ENCODE measurements around the gene NEDD4L. TPM values are rescaled to one million over a fixed set of nuclear protein-coding genes. Genes with fewer than 3 reads are reported as not detected.

The NEDD4L gene
- total RNA-seq, 1 donor from 2014 or later, result 93.9 TPM

- H3K9me3 Mint-ChIP-seq (ENCODE audit: unreplicated experiment), result no peaks in the 10 kb centered on the region
- DNase-seq (ENCODE audit: low read depth) (no peak), FAIRE-seq (no peak)
- H3K27ac ChIP-seq (ENCODE audit: low read depth, low read length), result no peak overlapping the region
- H3K4me2 ChIP-seq (ENCODE audit: low read length), result no peak overlapping the region
- H3K36me3 Mint-ChIP-seq (ENCODE audit: low read depth, unreplicated experiment), result peaks cover 2% of the 10 kb centered on the region
- H3K27me3 Mint-ChIP-seq (ENCODE audit: low read depth, unreplicated experiment), result no peaks in the 10 kb centered on the region
- H2AFZ ChIP-seq (ENCODE audit: low read depth, low read length), result no peak overlapping the region
- H4K20me1 ChIP-seq (ENCODE audit: insufficient read depth, low read length), result peaks cover 92% of the 10 kb centered on the region
- no peak for TF ChIP-seq CTCF (IDR thresholded peaks at IDR 0.05; ENCODE audit: insufficient read depth, low read depth, low read length)
- no peak for TF ChIP-seq EZH2 (IDR thresholded peaks at IDR 0.05; ENCODE audit: insufficient read depth, low read length)
- H3K4me3 ChIP-seq (ENCODE audit: insufficient read depth, low read depth, low read length), result no peak overlapping the region
- H3K36me3 ChIP-seq (ENCODE audit: insufficient read depth, low read length), result no peaks in the 10 kb centered on the region
- H3K4me3 Mint-ChIP-seq (ENCODE audit: unreplicated experiment), result no peak overlapping the region
- no peak overlapping the region for H3K9ac ChIP-seq (ENCODE audit: low read length)
- H3K9me3 ChIP-seq (ENCODE audit: insufficient read depth, low read depth, low read length), result peaks cover under 1% of the 10 kb centered on the region
- no peak overlapping the region for H3K27ac Mint-ChIP-seq (ENCODE audit: unreplicated experiment)
- no peaks in the 10 kb centered on the region for H3K27me3 ChIP-seq (ENCODE audit: insufficient read depth, low read length)
- peaks cover 68% of the 10 kb centered on the region for H3K79me2 ChIP-seq (ENCODE audit: insufficient read depth, low read length)
- peaks cover 20% of the 10 kb centered on the region for H3K4me1 Mint-ChIP-seq (ENCODE audit: low read depth, unreplicated experiment)
- peaks cover 2% of the 10 kb centered on the region for H3K4me1 ChIP-seq (ENCODE audit: insufficient read depth, low read length)
Observed at GRCh38 chr18:58299936-58300335, 255.9 kb downstream of the NEDD4L start.

- no peaks in the 10 kb centered on the region for H3K27me3 ChIP-seq (ENCODE audit: insufficient read depth, low read length)
- H3K36me3 ChIP-seq (ENCODE audit: insufficient read depth, low read length), result no peaks in the 10 kb centered on the region
- H3K9ac ChIP-seq (ENCODE audit: low read length), result no peak overlapping the region
- H3K4me2 ChIP-seq (ENCODE audit: low read length), result no peak overlapping the region
- Mint-ChIP-seq H3K9me3 (ENCODE audit: unreplicated experiment) (peaks cover 2% of the 10 kb centered on the region), H3K36me3 (ENCODE audit: low read depth, unreplicated experiment) (peaks cover 2% of the 10 kb centered on the region), H3K4me3 (ENCODE audit: unreplicated experiment) (no peak overlapping the region), H3K4me1 (ENCODE audit: low read depth, unreplicated experiment) (peaks cover 16% of the 10 kb centered on the region), H3K27ac (ENCODE audit: unreplicated experiment) (no peak overlapping the region), H3K27me3 (ENCODE audit: low read depth, unreplicated experiment) (no peaks in the 10 kb centered on the region)
- no peak overlapping the region for H3K4me3 ChIP-seq (ENCODE audit: insufficient read depth, low read depth, low read length)
- no peak overlapping the region for H3K27ac ChIP-seq (ENCODE audit: low read depth, low read length)
- peaks cover 2% of the 10 kb centered on the region for H3K4me1 ChIP-seq (ENCODE audit: insufficient read depth, low read length)
- FAIRE-seq (no peak), DNase-seq (ENCODE audit: low read depth) (no peak)
- H3K9me3 ChIP-seq (ENCODE audit: insufficient read depth, low read depth, low read length), result peaks cover 5% of the 10 kb centered on the region
- no peak overlapping the region for H2AFZ ChIP-seq (ENCODE audit: low read depth, low read length)
- TF ChIP-seq EZH2 (IDR thresholded peaks at IDR 0.05; ENCODE audit: insufficient read depth, low read length), result no peak
- no peak for TF ChIP-seq CTCF (IDR thresholded peaks at IDR 0.05; ENCODE audit: insufficient read depth, low read depth, low read length)
- peaks cover 69% of the 10 kb centered on the region for H3K79me2 ChIP-seq (ENCODE audit: insufficient read depth, low read length)
- peaks cover 90% of the 10 kb centered on the region for H4K20me1 ChIP-seq (ENCODE audit: insufficient read depth, low read length)
Observed at GRCh38 chr18:58300867-58301266, 256.8 kb downstream of the NEDD4L start.

GRCh38 chr18:58302811-58303210 is 258.8 kb downstream of the NEDD4L start:
- H3K9me3 ChIP-seq (ENCODE audit: insufficient read depth, low read depth, low read length), result peaks cover 5% of the 10 kb centered on the region
- peaks cover 89% of the 10 kb centered on the region for H4K20me1 ChIP-seq (ENCODE audit: insufficient read depth, low read length)
- no peak overlapping the region for H3K9ac ChIP-seq (ENCODE audit: low read length)
- H3K36me3 ChIP-seq (ENCODE audit: insufficient read depth, low read length), result no peaks in the 10 kb centered on the region
- Mint-ChIP-seq H3K27ac (ENCODE audit: unreplicated experiment) (no peak overlapping the region), H3K27me3 (ENCODE audit: low read depth, unreplicated experiment) (no peaks in the 10 kb centered on the region), H3K36me3 (ENCODE audit: low read depth, unreplicated experiment) (peaks cover 2% of the 10 kb centered on the region), H3K4me3 (ENCODE audit: unreplicated experiment) (no peak overlapping the region), H3K4me1 (ENCODE audit: low read depth, unreplicated experiment) (peaks cover 10% of the 10 kb centered on the region), H3K9me3 (ENCODE audit: unreplicated experiment) (peaks cover 7% of the 10 kb centered on the region)
- H3K4me3 ChIP-seq (ENCODE audit: insufficient read depth, low read depth, low read length), result no peak overlapping the region
- TF ChIP-seq CTCF (IDR thresholded peaks at IDR 0.05; ENCODE audit: insufficient read depth, low read depth, low read length), result no peak
- TF ChIP-seq EZH2 (IDR thresholded peaks at IDR 0.05; ENCODE audit: insufficient read depth, low read length), result no peak
- DNase-seq (ENCODE audit: low read depth) (no peak), FAIRE-seq (no peak)
- H2AFZ ChIP-seq (ENCODE audit: low read depth, low read length), result no peak overlapping the region
- no peak overlapping the region for H3K4me2 ChIP-seq (ENCODE audit: low read length)
- H3K27ac ChIP-seq (ENCODE audit: low read depth, low read length), result no peak overlapping the region
- peaks cover 66% of the 10 kb centered on the region for H3K79me2 ChIP-seq (ENCODE audit: insufficient read depth, low read length)
- no peaks in the 10 kb centered on the region for H3K27me3 ChIP-seq (ENCODE audit: insufficient read depth, low read length)
- H3K4me1 ChIP-seq (ENCODE audit: insufficient read depth, low read length), result peaks cover 2% of the 10 kb centered on the region
